ENCODE measurements around the gene P2RX4.
"Not testable (repeated sequence)": the region's sequence is repeated elsewhere in the genome, so short reads cannot be mapped to it uniquely, and the experiment has no call there.

P2RX4 gene

DNA sequence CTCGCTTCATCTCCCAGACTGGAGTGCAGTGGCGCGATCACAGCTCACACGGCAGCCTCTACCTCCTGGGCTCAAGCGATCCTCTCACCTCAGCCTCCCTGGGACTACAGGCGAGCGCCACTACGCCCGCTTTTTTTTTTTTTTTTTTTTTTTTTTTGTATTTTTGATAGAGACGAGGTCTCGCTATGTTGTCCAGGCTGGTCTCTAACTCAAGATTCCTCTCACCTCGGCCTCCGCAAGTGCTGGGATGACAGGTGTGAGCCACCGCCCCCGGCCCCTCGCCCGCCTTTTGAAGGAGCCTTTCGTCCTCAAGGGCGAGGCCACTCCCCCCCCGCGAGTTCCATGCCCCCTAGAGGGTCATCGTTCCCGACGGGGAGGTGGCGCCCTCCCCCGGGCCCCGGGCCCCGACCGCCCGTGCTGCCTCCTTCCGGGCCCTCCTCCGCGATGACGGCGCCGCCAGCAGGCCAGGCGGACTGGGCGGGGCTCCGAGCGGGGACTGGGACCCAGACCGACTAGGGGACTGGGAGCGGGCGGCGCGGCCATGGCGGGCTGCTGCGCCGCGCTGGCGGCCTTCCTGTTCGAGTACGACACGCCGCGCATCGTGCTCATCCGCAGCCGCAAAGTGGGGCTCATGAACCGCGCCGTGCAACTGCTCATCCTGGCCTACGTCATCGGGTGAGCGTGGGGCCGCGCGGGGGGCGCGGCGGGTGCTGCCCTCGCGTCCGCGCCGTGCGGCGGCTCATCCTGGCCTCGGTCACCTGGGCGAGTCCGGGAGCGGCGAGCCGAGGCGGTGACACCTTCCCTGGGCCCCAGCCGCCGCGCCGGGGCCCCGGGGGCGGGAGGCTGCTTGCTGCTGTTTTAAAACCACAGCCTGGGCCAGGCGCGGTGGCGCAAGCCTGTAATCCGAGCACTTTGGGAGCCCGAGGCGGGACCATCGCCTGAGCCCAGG lies at the start of gene P2RX4:
Gene P2RX4, plus strand, starts transcription at position 506 of the 949 bp plus-strand sequence. Its CDS starts 36 bp downstream, at position 542.
- peak; percentile 90 for DNase-seq (ENCODE audit: low spot score)

DNA sequence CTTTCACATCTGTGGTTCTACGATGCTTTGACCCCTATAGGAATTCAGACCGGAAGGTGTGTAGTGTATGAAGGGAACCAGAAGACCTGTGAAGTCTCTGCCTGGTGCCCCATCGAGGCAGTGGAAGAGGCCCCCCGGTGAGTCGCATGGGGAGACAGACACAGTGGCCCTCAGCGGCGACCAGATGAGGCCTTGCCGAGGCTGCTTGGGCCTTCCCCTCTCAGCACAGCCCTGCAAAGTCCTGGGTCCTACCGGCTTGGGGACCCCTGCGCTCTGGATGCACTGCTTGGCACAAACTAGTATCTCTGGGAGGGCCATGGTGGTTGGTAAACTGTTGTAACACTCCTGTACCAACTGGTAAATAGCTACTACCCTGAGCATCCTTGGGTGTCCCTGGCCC lies 47.5 kb upstream of the P2RX4 start:
- DNase-seq (ENCODE audit: low spot score) = no peak

GRCh38 chr12:121162985-121163384 lies 46.9 kb upstream of the P2RX4 start:
- no peak for DNase-seq (ENCODE audit: low spot score)

DNA sequence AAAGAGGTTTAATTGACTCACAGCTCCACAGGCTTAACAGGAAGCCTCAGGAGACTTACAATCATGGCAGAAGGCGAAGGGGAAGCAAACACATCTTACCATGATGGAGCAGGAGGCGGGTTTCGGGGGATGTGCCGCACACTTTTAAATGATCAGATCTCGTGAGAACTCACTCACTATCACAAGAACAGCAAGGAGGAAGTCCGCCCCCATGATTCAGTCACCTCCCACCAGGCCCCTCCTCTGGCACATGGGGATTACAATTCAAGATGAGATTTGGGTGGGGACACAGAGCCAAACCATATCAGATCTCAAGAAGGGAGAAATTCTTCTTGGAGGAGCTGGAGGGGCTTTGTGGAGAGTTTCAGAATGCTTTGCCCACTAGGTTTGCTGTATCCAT lies 45.1 kb upstream of the P2RX4 start:
- not testable (repeated sequence) for DNase-seq (ENCODE audit: low spot score)

DNA sequence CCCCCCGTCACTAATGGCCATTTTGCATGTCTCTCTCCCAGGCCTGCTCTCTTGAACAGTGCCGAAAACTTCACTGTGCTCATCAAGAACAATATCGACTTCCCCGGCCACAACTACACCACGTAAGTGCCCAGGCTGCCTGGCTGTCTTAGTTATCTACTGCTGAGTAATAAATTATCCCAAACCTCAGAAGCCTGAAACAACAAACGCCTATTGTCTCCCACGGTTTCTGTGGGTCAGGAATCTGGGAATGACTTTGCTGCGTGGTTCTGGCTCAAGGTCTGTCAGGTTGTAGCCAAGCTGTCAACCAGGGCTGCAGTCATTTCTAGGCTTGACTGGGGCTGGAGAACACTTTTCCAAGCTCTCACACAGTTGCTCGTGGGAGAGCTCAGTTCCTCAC lies 44.6 kb upstream of the P2RX4 start:
- no peak for DNase-seq (ENCODE audit: low spot score)

- DNase-seq (ENCODE audit: low spot score) = no peak
Measured at GRCh38 chr12:121166356-121166755, 43.6 kb upstream of the P2RX4 start.

GRCh38 chr12:121167232-121167820 lies 42.6 kb upstream of the P2RX4 start:
- DNase-seq (ENCODE audit: low spot score) = no peak

- no peak for DNase-seq (ENCODE audit: low spot score)
Measured at GRCh38 chr12:121167951-121168350, 42.0 kb upstream of the P2RX4 start.

GRCh38 chr12:121170151-121170550 lies 39.8 kb upstream of the P2RX4 start:
- no peak for DNase-seq (ENCODE audit: low spot score)

- DNase-seq (ENCODE audit: low spot score) = peak; percentile 21
Measured at GRCh38 chr12:121170611-121171260, 39.2 kb upstream of the P2RX4 start.

DNA sequence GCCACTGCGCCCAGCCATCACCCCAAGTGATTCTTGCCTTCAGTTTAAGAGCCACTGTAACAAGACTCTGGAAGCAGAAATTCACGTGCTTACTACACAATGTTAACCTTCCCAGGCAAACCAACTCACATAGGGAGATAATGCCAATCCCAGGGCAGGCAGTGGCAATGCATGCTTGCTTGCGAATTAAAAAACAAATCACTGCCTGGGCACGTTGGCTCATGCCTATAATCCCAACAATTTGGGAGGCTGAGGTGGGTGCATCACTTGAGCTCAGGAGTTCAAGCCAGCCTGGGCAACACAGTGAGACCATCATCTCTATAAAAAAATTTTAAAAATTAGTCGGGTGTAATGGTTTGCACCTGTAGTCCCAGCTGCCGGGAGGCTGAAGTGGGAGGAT lies 37.8 kb upstream of the P2RX4 start:
- no peak for DNase-seq (ENCODE audit: low spot score)

GRCh38 chr12:121175383-121176119 lies 34.4 kb upstream of the P2RX4 start:
- no peak for DNase-seq (ENCODE audit: low spot score)

DNA sequence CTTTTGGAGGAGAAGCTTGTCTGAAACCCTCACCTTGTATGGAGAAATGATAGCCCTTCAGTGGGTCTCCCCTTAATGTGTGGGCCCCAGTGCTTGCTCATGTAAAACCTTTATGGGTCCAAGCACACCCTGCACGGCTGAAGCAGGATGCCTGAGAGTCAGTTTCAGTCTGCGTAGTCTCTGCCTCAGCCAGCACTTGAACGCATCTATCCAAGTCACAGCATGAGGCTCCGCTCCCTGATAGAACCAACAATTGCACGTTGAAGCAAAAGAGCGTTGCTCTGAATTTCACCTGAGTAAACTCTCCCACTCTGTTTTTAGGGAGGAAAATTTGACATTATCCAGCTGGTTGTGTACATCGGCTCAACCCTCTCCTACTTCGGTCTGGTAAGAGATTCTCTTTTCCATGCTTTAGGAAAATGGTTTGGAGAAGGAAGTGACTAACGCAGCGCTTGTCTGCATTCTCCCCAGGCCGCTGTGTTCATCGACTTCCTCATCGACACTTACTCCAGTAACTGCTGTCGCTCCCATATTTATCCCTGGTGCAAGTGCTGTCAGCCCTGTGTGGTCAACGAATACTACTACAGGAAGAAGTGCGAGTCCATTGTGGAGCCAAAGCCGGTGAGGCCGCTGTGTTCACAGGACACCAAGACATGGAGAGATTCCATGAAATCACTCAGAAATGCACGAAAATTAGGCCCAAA lies 33.0 kb upstream of the P2RX4 start:
- no peak for DNase-seq (ENCODE audit: low spot score)

- DNase-seq (ENCODE audit: low spot score) = no peak
Measured at GRCh38 chr12:121181181-121181580, 28.7 kb upstream of the P2RX4 start.

GRCh38 chr12:121182222-121182893 lies 27.6 kb upstream of the P2RX4 start:
- DNase-seq (ENCODE audit: low spot score) = peak; percentile 54

DNA sequence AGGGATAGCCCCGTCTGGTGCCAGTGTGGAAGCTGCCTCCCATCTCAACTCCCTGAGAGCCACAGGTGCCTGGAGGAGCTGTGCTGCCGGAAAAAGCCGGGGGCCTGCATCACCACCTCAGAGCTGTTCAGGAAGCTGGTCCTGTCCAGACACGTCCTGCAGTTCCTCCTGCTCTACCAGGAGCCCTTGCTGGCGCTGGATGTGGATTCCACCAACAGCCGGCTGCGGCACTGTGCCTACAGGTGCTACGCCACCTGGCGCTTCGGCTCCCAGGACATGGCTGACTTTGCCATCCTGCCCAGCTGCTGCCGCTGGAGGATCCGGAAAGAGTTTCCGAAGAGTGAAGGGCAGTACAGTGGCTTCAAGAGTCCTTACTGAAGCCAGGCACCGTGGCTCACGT lies 25.5 kb upstream of the P2RX4 start:
- DNase-seq (ENCODE audit: low spot score) = no peak

DNA sequence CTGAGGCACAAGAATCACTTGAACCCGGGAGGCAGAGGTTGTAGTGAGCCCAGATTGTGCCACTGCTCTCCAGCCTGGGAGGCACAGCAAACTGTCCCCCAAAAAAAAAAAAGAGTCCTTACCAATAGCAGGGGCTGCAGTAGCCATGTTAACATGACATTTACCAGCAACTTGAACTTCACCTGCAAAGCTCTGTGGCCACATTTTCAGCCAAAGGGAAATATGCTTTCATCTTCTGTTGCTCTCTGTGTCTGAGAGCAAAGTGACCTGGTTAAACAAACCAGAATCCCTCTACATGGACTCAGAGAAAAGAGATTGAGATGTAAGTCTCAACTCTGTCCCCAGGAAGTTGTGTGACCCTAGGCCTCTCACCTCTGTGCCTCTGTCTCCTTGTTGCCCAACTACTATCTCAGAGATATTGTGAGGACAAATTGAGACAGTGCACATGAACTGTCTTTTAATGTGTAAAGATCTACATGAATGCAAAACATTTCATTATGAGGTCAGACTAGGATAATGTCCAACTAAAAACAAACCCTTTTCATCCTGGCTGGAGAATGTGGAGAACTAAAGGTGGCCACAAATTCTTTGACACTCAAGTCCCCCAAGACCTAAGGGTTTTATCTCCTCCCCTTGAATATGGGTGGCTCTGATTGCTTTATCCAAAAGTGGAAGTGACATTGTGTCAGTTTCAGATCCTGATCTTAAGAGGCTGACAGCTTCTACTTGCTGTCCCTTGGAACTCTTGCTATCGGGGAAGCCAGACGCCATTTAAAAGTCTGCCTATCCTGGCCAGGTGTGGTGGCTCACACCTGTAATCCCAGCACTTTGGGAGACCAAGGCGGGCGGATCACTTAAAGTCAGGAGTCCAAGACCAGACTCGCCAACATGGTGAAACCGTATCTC lies 24.7 kb upstream of the P2RX4 start:
- DNase-seq (ENCODE audit: low spot score) = no peak

DNA sequence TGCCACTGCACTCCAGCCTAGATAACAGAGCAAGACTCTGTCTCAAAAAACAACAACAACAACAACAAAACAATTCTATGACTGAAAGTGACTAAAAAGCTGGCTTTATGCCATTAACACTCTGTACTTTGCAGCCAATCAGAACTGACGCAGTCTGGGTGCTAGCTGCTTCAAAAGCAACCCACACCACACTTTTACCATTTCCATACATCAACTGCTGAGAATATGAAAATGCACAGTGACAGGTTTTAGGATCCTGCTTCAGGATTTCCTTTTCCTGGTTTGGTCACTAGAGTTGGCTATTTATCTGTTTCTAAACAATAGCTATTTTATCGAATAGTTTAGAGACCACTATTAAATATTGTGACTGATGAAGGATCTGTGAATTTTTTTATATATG lies 23.1 kb upstream of the P2RX4 start:
- DNase-seq (ENCODE audit: low spot score) = no peak

DNA sequence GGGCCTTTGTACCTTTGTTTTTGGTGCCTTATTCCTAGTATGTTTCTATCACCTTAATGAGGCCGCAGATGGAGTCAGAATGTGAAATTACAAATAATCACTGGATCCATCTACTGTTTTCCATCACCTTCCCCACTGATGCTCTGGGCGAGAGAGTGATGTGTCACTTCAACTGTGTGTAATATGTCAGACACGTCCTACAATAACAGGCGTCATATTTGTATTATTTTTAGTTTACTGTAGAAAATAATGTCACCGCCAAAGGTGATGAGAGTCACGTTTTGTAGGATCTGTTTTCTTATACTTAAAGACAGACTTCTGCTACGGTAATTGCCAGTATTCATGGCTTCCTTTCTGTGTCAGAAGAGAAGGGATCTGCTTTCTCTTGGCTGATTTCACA lies 22.4 kb upstream of the P2RX4 start:
- no peak for DNase-seq (ENCODE audit: low spot score)

DNA sequence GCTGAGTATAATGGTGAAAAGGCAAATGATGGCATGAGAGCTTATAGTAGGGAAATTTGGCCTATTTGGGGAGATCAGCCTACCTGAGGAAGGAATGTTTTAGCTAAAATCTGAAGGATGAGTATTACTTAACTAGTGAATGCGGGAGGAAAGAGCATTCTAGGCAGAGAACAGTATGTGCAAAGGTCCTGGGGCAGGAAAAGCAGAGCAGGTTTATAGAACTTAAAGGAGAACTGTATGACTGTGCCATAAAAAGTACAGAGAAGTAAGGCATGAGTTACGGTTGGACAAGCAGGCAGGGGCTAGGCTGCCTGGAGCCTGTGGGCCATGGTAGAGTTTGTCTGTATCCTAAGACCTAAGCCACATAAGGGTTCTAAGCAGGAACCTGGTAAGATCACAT lies 21.7 kb upstream of the P2RX4 start:
- DNase-seq (ENCODE audit: low spot score) = no peak

Data from activated CD4-positive, alpha-beta T cell treated with anti-CD3 and anti-CD28 coated beads, Interleukin-2, Interleukin-4, amounts not matched to agents 100 ng/mL and 50 ng/mL, durations not matched to agents 16 hours and 8 hours (primary cell).